ENCODE data around the gene PKM.
"Not testable (repeated sequence)": the region's sequence is repeated elsewhere in the genome, so short reads cannot be mapped to it uniquely, and the experiment has no call there.

Gene PKM

DNA sequence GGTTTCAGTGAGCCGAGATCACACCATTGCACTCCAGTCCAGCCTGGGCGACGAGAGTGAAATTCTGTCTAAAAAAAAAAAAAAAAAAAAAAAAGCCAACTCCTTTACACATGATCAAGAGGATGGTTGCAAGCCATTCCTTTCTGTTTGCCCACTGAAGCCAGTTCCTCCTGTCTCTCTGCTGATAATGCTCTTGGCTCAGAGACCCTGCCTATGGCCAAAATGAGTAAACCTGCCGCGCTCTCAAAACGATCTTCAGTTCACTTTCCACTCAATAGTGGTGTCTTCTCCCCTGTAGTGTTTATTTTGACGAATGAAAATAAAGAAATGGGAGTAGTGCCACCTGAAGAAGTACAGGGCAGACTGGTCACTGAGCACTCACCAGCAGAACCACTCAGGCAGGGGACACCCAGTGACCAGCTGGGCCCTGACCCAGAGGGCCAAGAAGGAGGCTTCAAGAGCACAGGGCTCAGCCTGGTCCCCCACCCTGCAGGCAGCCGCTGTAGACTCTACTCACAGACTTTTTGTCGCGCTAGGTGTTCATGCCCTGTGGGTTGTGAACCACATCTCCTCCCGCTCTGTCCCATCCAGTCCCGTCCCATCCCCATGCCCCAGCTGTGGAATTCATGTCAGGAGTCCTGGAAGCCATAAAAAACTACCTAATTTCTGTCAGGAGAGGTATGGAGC is 57.0 kb downstream of the PKM start:
- no peak overlapping the region for H3K4me3 Mint-ChIP-seq
- peaks cover 37% of the 10 kb centered on the region for H3K27me3 Mint-ChIP-seq
- CTCF ChIA-PET = no interaction called here
- H3K9me3 Mint-ChIP-seq = no peaks in the 10 kb centered on the region
- no peaks in the 10 kb centered on the region for H3K36me3 Mint-ChIP-seq
- no peak overlapping the region for H3K27ac Mint-ChIP-seq
- DNase-seq = no peak
- H3K4me1 Mint-ChIP-seq = peaks cover 1% of the 10 kb centered on the region

DNA sequence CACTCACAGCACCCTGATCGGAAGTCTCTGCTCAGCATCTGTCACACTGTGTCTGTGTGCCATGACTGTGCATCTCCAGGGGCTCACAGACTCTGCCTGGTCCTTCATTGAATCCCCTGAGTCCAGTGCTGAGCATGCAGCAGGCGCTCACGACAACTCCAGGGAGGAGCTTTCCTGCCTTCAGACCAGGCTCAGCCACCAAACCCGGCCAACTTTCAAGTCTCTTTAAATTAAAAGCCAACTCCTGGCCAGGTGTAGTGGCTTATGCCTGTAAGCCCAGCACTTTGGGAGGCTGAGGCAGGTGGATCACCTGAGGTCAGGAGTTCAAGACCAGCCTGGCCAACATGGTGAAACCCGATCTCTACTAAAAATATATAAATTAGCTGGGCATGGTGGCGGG is 57.6 kb downstream of the PKM start:
- CTCF ChIA-PET = no interaction called here
- Mint-ChIP-seq H3K36me3 (no peaks in the 10 kb centered on the region), H3K4me3 (no peak overlapping the region)

DNA sequence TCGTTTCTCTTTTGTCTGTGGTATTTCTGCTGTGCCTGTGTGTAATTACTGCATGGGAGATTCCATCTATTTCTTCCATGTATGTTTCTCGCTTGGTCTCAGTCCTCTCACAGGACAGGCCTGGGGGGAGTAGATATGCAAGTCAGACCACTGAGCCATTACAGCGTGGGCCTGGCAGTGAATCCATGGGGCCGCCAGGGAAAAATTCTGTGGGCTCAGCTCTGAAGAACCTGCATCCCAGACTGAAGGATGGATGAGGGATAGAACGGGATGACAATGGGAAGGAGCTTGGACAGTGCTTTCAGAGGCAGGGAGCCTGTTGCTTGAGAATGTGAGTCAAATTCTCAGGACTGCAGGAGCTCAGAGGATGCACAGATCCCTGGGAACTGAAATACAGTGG is 58.2 kb downstream of the PKM start:
- CTCF ChIA-PET = no interaction called here
- no peak overlapping the region for H3K27ac Mint-ChIP-seq

More for the DNA sequence above, 57.6 kb downstream of the PKM start:
- no peak for DNase-seq
- H3K27ac Mint-ChIP-seq = no peak overlapping the region
- peaks cover 43% of the 10 kb centered on the region for H3K27me3 Mint-ChIP-seq
- H3K9me3 Mint-ChIP-seq = no peaks in the 10 kb centered on the region
- H3K4me1 Mint-ChIP-seq = peaks cover 7% of the 10 kb centered on the region

DNA sequence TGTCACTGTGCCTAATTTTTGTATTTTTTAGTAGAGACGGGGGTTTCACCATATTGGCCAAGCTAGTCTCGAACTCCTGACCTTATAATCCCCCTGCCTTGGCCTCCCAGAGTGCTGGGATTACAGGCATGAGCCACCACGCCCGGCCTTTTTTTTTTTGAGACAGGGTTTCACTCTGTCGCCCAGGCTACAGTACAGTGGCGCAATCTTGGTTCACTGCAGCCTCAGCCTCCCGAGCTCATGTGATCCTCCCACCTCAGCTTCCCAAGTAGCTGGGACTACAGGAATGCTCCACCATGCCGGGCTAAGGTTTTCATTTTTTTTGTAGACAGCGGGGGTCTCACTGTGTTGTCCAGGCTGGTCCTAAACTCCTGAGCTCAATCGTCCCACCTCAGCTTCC is 59.0 kb downstream of the PKM start:
- peaks cover 14% of the 10 kb centered on the region for H3K4me1 Mint-ChIP-seq
- peaks cover 53% of the 10 kb centered on the region for H3K27me3 Mint-ChIP-seq
- H3K36me3 Mint-ChIP-seq, H3K4me3 Mint-ChIP-seq, H3K27ac Mint-ChIP-seq, CTCF ChIA-PET, DNase-seq, H3K9me3 Mint-ChIP-seq: not testable (repeated sequence)

More for the DNA sequence above, 58.2 kb downstream of the PKM start:
- Mint-ChIP-seq H3K9me3 (no peaks in the 10 kb centered on the region), H3K4me3 (no peak overlapping the region), H3K27me3 (peaks cover 46% of the 10 kb centered on the region), H3K36me3 (no peaks in the 10 kb centered on the region), H3K4me1 (peaks cover 13% of the 10 kb centered on the region)
- no peak for DNase-seq

DNA sequence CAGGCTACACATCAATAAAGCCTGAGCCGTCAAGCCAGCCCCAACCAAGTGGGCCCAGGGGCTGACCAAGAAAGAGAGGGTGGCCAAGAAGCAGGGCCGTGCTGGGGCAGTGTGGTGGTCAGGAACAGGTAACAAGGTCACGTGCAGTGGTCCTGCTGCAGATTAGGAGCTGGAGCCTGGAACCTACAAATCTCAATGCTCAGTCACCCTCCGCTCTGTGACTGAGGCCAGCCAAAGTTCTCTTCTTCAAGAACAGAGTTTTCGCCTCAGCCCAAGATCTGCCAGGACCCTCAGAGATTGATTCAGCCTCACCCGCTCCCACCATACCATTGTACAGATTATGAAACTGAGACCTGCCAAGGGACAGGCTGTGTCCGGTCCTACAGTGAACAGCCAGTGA is 60.3 kb downstream of the PKM start:
- no peaks in the 10 kb centered on the region for H3K36me3 Mint-ChIP-seq
- H3K27me3 Mint-ChIP-seq = peaks cover 55% of the 10 kb centered on the region
- no peak overlapping the region for H3K27ac Mint-ChIP-seq
- peaks cover 14% of the 10 kb centered on the region for H3K4me1 Mint-ChIP-seq
- DNase-seq = no peak
- no peak overlapping the region for H3K4me3 Mint-ChIP-seq
- CTCF ChIA-PET = no interaction called here
- no peaks in the 10 kb centered on the region for H3K9me3 Mint-ChIP-seq

DNA sequence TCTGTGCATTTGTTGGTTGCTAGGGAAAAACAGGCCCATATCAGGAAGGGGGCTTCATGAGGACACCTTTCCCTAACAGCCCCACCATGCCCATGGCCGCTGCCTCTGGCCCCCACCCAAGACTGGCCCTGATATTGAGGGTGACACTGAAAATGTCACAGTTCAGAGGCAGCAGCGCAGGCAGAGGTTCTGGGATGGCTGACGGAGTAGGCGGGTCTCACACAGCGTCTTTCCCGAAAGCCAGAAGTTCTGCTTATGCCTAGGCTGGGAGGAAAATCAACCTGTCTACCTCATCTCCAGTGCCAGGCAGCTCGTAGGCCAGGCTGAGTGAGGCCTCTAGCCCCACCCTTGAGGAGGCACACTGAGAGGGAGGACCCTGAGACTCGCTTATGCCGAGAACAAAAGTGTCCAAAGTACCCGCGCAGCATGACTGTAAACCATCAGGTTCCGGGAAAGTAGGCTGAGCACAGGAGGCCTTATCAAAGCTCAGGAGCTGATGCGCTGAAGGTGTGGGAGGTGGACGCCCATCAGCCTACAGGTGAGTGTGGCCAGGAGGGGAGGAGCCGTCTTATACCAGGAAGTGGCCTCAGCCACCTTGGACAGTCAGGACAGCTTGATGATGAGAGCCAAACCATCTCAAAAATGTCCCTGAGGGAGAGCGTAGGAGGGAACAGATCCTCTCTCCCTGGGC is 60.9 kb downstream of the PKM start:
- Mint-ChIP-seq H3K9me3 (no peaks in the 10 kb centered on the region), H3K36me3 (no peaks in the 10 kb centered on the region), H3K4me3 (no peak overlapping the region), H3K27ac (no peak overlapping the region), H3K27me3 (peaks cover 49% of the 10 kb centered on the region), H3K4me1 (peaks cover 14% of the 10 kb centered on the region)
- CTCF ChIA-PET = no interaction called here
- DNase-seq = no peak

DNA sequence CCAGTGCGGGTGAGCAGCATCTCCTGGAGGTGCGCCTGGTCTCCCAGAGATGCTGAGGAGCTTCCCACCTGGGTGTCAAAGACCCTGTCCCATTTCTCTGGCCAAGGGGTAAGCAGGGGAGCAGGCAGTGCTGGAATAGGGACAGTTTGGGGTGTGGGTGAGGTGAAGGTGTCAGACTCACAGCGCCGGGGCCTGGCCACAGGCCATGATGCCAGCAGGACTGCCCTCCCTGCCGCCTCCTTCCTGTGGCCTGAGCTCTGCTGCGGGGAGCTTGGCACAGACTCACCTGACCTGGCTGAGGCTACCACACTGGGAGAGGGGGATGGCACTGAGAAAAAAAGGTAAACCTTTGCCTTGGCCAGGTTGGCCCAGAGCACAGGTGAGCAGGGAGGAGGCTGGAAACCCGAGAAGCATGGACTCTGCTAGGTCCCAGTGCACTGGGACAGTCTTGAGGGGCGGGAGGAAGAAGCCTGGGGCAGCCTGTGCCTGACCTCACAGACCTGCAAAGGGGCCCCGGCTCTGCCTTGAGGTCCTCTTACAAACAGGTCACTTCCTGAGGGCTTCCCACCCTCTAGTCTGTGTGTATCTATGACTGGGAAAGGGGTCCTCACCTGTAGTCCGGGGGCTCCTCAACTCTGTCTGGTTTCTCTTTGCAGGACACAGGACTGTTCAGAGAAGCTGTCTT is 61.6 kb downstream of the PKM start:
- no peaks in the 10 kb centered on the region for H3K9me3 Mint-ChIP-seq
- peaks cover 14% of the 10 kb centered on the region for H3K4me1 Mint-ChIP-seq
- no peaks in the 10 kb centered on the region for H3K36me3 Mint-ChIP-seq
- no peak overlapping the region for H3K27ac Mint-ChIP-seq
- DNase-seq = no peak
- CTCF ChIA-PET = interaction anchor here (0.6 to 1.7 kb wide), 2 partner anchors 367 to 595 kb away, joined by 3 to 8 read pairs; no protein-coding TSS in a partner anchor
- peaks cover 42% of the 10 kb centered on the region for H3K27me3 Mint-ChIP-seq
- no peak overlapping the region for H3K4me3 Mint-ChIP-seq

DNA sequence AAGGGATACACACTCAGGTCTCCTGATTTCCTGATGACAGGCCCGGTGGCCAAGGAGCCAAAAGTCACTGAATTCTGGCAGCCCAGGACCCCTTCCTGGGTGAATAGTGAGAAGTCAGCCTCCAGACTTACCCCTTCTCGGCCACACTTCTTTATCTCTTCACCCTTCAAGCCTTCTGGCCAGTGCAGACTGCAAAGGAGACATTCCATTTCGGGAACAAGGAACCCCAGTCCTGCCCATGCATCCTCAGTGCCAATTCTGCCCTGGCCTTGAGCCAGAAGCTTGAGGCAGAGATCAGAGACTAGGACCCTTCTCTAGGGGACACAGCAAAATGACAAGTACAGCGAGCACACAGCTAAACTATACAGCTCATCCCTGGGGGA is 62.2 kb downstream of the PKM start:
- DNase-seq = no peak
- Mint-ChIP-seq H3K27me3 (peaks cover 36% of the 10 kb centered on the region), H3K27ac (no peak overlapping the region), H3K9me3 (no peaks in the 10 kb centered on the region), H3K36me3 (no peaks in the 10 kb centered on the region), H3K4me3 (no peak overlapping the region), H3K4me1 (peaks cover 14% of the 10 kb centered on the region)
- CTCF ChIA-PET = interaction anchor here (0.6 to 1.7 kb wide), 2 partner anchors 367 to 596 kb away, joined by 3 to 8 read pairs; no protein-coding TSS in a partner anchor

DNA sequence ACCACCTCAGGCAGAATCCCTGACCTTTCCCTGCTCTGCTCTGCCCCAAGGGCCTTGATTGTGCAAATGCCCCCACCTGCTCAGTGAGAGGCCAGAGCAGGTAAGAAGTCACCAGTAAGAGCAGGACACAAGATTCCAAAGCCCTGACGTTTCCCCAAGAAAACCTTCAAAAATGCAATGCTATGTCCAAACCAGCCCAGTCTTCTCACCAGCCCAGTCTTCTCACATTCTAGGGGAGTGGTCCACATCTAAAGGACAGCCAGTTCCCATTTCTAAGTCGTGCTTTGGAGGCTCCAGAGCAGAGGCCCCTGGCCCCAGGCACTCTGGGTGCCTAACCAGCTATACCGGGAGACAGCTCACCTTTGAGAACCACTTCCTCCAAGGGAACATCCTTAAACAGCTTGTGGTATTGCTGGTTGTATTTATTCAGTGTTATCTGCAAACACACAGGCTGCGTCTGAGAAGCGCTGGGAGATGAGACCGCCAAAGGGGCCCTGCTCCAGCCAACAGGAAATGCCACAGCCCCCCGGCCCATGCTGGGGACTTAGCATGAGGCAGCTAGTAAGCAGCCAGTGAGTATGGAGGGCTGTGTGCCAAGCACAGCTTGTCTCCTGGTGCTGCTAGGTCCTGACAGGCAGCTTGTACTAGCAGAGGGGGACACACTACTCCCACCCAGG is 62.7 kb downstream of the PKM start:
- no peak overlapping the region for H3K27ac Mint-ChIP-seq
- no peaks in the 10 kb centered on the region for H3K9me3 Mint-ChIP-seq
- no peak overlapping the region for H3K4me3 Mint-ChIP-seq
- no peak for DNase-seq
- no peaks in the 10 kb centered on the region for H3K36me3 Mint-ChIP-seq
- CTCF ChIA-PET = interaction anchor here (0.6 to 1.7 kb wide), 2 partner anchors 366 to 596 kb away, joined by 3 to 8 read pairs; no protein-coding TSS in a partner anchor
- H3K4me1 Mint-ChIP-seq = peaks cover 14% of the 10 kb centered on the region
- peaks cover 33% of the 10 kb centered on the region for H3K27me3 Mint-ChIP-seq

DNA sequence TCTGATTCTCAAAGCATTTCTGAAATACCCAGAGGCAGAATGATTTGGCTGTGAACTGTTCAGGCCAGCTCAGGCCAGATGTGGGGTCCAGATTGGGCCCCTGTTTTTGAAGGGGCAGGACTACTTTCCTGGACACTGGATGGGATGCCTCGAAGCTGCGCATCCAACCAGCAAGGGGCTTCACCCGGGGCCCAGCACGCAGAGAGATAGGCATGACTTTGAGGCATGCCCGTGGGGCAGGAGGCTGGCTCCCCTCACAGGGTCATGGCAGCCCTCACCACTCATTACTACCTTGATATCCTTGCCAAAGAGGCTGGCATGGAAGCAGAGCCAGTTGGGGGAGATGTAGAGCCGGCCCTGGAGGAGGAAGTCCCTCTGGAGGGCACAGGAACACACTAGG is 63.5 kb downstream of the PKM start:
- CTCF ChIA-PET = interaction anchor here (1.7 kb wide), 1 partner anchor 365 kb away, joined by 3 read pairs; no protein-coding TSS in a partner anchor
- Mint-ChIP-seq H3K9me3 (no peaks in the 10 kb centered on the region), H3K27me3 (peaks cover 31% of the 10 kb centered on the region)

DNA sequence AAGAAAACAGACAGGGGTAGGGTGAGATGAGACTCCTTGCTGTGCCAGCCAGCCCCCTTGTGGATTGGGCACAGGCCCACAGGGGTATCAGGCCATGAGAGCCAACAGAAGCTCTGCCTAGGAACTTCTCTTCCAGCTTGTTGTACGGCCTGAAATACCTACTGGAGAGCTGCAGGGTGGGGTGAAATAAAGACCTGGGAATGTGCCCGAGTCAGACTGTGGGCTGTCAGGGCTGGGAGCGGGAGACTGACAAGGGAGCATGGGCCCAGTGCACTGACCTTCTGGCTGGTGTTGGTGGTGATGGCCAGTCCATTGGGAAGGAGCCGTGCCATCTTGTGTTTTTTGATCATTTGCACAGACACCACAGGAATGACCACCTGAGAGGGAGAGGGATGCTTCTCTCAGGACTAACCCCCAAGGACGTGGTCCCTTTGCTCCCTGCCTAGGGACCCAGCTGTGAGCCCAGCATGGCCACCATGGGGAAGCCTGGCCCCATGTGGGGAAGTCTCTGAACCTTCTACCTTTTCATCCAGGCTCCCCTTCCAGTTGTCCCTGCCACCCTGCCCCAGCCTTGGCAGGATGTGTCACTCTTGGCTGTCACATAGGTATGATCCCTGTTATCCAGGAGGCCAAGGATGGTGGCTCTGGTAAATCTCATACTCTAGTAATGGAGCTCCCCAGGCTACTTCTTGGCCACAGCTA is 64.1 kb downstream of the PKM start:
- no peak for DNase-seq
- CTCF ChIA-PET = interaction anchor here (1.7 kb wide), 2 partner anchors 10 to 365 kb away, joined by 3 to 5 read pairs; no protein-coding TSS in a partner anchor
- no peak overlapping the region for H3K4me3 Mint-ChIP-seq
- H3K27me3 Mint-ChIP-seq = peaks cover 31% of the 10 kb centered on the region
- H3K27ac Mint-ChIP-seq = no peak overlapping the region
- H3K4me1 Mint-ChIP-seq = peaks cover 14% of the 10 kb centered on the region
- H3K9me3 Mint-ChIP-seq = no peaks in the 10 kb centered on the region
- no peaks in the 10 kb centered on the region for H3K36me3 Mint-ChIP-seq

More for the DNA sequence above, 63.5 kb downstream of the PKM start:
- Mint-ChIP-seq H3K27ac (no peak overlapping the region), H3K4me3 (no peak overlapping the region), H3K36me3 (no peaks in the 10 kb centered on the region), H3K4me1 (peaks cover 14% of the 10 kb centered on the region)
- DNase-seq = no peak

DNA sequence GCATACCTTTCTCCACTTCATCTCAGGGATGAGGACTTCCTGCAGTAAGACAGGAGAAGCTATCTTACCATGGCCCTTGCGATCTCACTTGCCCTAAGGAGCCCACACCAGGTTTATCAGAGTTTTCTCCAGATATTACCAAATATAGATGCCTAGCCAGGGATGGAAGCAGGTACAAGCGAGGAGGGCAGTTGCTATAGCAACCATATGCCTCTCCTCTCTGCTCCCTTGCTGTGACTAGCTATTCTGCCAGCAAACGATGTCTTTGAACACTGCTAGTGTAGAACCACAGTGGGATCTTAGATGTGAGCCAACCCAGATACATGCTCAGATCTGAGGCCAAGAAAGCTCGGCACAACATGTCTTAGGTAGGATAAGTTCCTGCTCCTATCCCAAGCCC is 67.3 kb downstream of the PKM start:
- CTCF ChIA-PET = interaction anchor here (0.7 to 1.3 kb wide), 2 partner anchors 363 to 420 kb away, joined by 3 to 4 read pairs; no protein-coding TSS in a partner anchor
- H3K36me3 Mint-ChIP-seq = no peaks in the 10 kb centered on the region
- H3K4me3 Mint-ChIP-seq = no peak overlapping the region
- peaks cover 10% of the 10 kb centered on the region for H3K4me1 Mint-ChIP-seq
- no peaks in the 10 kb centered on the region for H3K9me3 Mint-ChIP-seq
- H3K27ac Mint-ChIP-seq = no peak overlapping the region
- peaks cover 28% of the 10 kb centered on the region for H3K27me3 Mint-ChIP-seq
- no peak for DNase-seq

DNA sequence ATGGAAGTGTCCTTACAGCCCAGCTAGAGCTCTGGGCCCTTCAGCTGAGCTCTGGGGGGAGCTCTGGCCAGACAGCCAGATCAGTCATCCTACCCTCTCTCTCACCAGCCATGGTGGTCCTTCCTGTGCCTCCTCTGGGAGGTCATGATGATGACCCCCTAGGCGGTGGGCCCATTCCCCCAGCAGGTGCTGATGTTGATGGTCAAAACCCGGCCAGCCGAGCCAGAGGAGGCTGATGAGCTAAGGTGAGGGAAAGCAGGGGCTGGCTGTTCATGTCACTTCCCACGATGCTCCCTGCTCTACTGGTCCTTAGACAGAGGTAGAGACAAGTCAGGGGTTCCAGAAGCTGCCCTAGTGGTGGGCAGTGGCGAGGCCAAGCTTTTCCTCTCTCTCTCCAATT is 68.4 kb downstream of the PKM start:
- no peak overlapping the region for H3K4me3 Mint-ChIP-seq
- peaks cover 18% of the 10 kb centered on the region for H3K27me3 Mint-ChIP-seq
- H3K9me3 Mint-ChIP-seq = no peaks in the 10 kb centered on the region
- H3K36me3 Mint-ChIP-seq = no peaks in the 10 kb centered on the region
- DNase-seq = no peak
- H3K4me1 Mint-ChIP-seq = no peaks in the 10 kb centered on the region
- CTCF ChIA-PET = interaction anchor here (0.7 to 1.3 kb wide), 3 partner anchors 16 to 419 kb away, joined by 3 to 4 read pairs (median 3); no protein-coding TSS in a partner anchor
- H3K27ac Mint-ChIP-seq = no peak overlapping the region
